HEK293 (cell line): ENCODE measurements around the gene FADD.
A peak's percentile ranks its signal among the peaks of the same experiment; 100 is the strongest.

ENCODE experiments used
- BCL11B ChIP-seq: fragments of 450-650 bp; formaldehyde crosslinking; IDR thresholded peaks from 2 replicates; pipeline ENCODE4 v1.5.1; 2016; ENCODE audit warnings: low read depth, missing biosample characterization, missing genetic modification characterization
- HOXA7 ChIP-seq: sonication (generic); formaldehyde crosslinking; IDR thresholded peaks from 2 replicates; pipeline ENCODE4 v1.8.1; 2022; ENCODE audit warnings: missing genetic modification reagents, borderline replicate concordance
- HOXD13 ChIP-seq: sonication (generic); formaldehyde crosslinking; IDR thresholded peaks from 2 replicates; pipeline ENCODE4 v1.8.0; 2022; ENCODE audit warnings: missing genetic modification reagents, borderline replicate concordance
- KLF16 ChIP-seq: fragments of 450-650 bp; formaldehyde crosslinking; IDR thresholded peaks from 2 replicates; pipeline ENCODE4 v1.5.1; 2017; ENCODE audit warnings: missing biosample characterization, missing genetic modification characterization
- MZF1 ChIP-seq: fragments of 450-650 bp; formaldehyde crosslinking; IDR thresholded peaks from 2 replicates; pipeline ENCODE4 v1.5.1; 2017; ENCODE audit warnings: missing biosample characterization, missing genetic modification characterization, borderline replicate concordance
- OVOL3 ChIP-seq: fragments of 450-650 bp; formaldehyde crosslinking; IDR thresholded peaks from 2 replicates; pipeline ENCODE4 v1.5.1; 2016; ENCODE audit warnings: missing biosample characterization, missing genetic modification characterization
- RBAK ChIP-seq: fragments of 450-650 bp; formaldehyde crosslinking; IDR thresholded peaks from 2 replicates; pipeline ENCODE4 v1.5.1; 2016; ENCODE audit warnings: missing biosample characterization, missing genetic modification characterization
- SP2 ChIP-seq: fragments of 450-650 bp; formaldehyde crosslinking; IDR thresholded peaks from 2 replicates; pipeline ENCODE4 v1.5.1; 2016; ENCODE audit warnings: missing biosample characterization, missing genetic modification characterization
- ZBTB7A ChIP-seq: fragments of 450-650 bp; formaldehyde crosslinking; IDR thresholded peaks from 2 replicates; pipeline ENCODE4 v1.5.1; 2016; ENCODE audit warnings: low read depth, missing biosample characterization, missing genetic modification characterization
- ZBTB8A ChIP-seq: fragments of 450-650 bp; formaldehyde crosslinking; IDR thresholded peaks from 2 replicates; pipeline ENCODE4 v1.5.1; 2016; ENCODE audit warnings: missing biosample characterization, missing genetic modification characterization
- ZFP3 ChIP-seq: fragments of 450-650 bp; formaldehyde crosslinking; IDR thresholded peaks from 2 replicates; pipeline ENCODE4 v1.5.1; 2016; ENCODE audit warnings: low read depth, missing biosample characterization, missing genetic modification characterization
- ZFP69B ChIP-seq: fragments of 450-650 bp; formaldehyde crosslinking; IDR thresholded peaks from 2 replicates; pipeline ENCODE4 v1.5.1; 2016; ENCODE audit warnings: missing biosample characterization, missing genetic modification characterization
- ZNF112 ChIP-seq: fragments of 450-650 bp; formaldehyde crosslinking; IDR thresholded peaks from 2 replicates; pipeline ENCODE4 v1.5.0; 2017; ENCODE audit warnings: missing biosample characterization, missing genetic modification characterization
- ZNF133 ChIP-seq: fragments of 450-650 bp; formaldehyde crosslinking; IDR thresholded peaks from 2 replicates; pipeline ENCODE4 v1.5.1; 2016; ENCODE audit warnings: missing biosample characterization, missing genetic modification characterization
- ZNF239 ChIP-seq: fragments of 450-650 bp; formaldehyde crosslinking; IDR thresholded peaks from 2 replicates; pipeline ENCODE4 v1.5.1; 2016; ENCODE audit warnings: missing biosample characterization, missing genetic modification characterization
- ZNF302 ChIP-seq: fragments of 450-650 bp; formaldehyde crosslinking; IDR thresholded peaks from 2 replicates; pipeline ENCODE4 v1.5.1; 2016; ENCODE audit warnings: missing biosample characterization, missing genetic modification characterization, low read depth
- ZNF324 ChIP-seq: fragments of 450-650 bp; formaldehyde crosslinking; IDR thresholded peaks from 2 replicates; pipeline ENCODE4 v1.5.1; 2016; ENCODE audit warnings: missing biosample characterization, missing genetic modification characterization
- ZNF350 ChIP-seq: fragments of 450-650 bp; formaldehyde crosslinking; IDR thresholded peaks from 2 replicates; pipeline ENCODE4 v1.5.0; 2017; ENCODE audit warnings: missing biosample characterization, mild to moderate bottlenecking, missing genetic modification characterization
- ZNF510 ChIP-seq: fragments of 450-650 bp; formaldehyde crosslinking; IDR thresholded peaks from 2 replicates; pipeline ENCODE4 v1.5.1; 2018; ENCODE audit warnings: mild to moderate bottlenecking, missing genetic modification characterization, missing biosample characterization; ENCODE audit not compliant: insufficient replicate concordance
- ZNF549 ChIP-seq: fragments of 450-650 bp; IDR thresholded peaks from 2 replicates; pipeline ENCODE4 v1.5.1; 2018; ENCODE audit warnings: missing biosample characterization, missing genetic modification characterization, mild to moderate bottlenecking, inconsistent platforms, moderate library complexity
- ZNF558 ChIP-seq: fragments of 450-650 bp; formaldehyde crosslinking; IDR thresholded peaks from 2 replicates; pipeline ENCODE4 v1.5.1; 2016; ENCODE audit warnings: missing biosample characterization, missing genetic modification characterization
- ZNF561 ChIP-seq: fragments of 450-650 bp; IDR thresholded peaks from 2 replicates; pipeline ENCODE4 v1.5.1; 2018; ENCODE audit warnings: missing biosample characterization, missing genetic modification characterization, borderline replicate concordance
- ZNF585B ChIP-seq: fragments of 450-650 bp; formaldehyde crosslinking; IDR thresholded peaks from 2 replicates; pipeline ENCODE4 v1.5.1; 2016; ENCODE audit warnings: missing biosample characterization, missing genetic modification characterization
- ZNF596 ChIP-seq: fragments of 450-650 bp; IDR thresholded peaks from 2 replicates; pipeline ENCODE4 v1.5.0; 2018; ENCODE audit warnings: missing biosample characterization, mild to moderate bottlenecking, missing genetic modification characterization, moderate library complexity
- ZNF621 ChIP-seq: fragments of 450-650 bp; formaldehyde crosslinking; IDR thresholded peaks from 2 replicates; pipeline ENCODE4 v1.5.1; 2017; ENCODE audit warnings: missing biosample characterization, missing genetic modification characterization
- ZNF624 ChIP-seq: fragments of 450-650 bp; formaldehyde crosslinking; IDR thresholded peaks from 2 replicates; pipeline ENCODE4 v1.5.1; 2017; ENCODE audit warnings: missing biosample characterization, missing genetic modification characterization
- ZNF626 ChIP-seq: fragments of 450-650 bp; sonication (Bioruptor Pico); formaldehyde crosslinking; IDR thresholded peaks from 2 replicates; pipeline ENCODE4 v1.5.1; 2018; ENCODE audit warnings: missing biosample characterization, missing genetic modification characterization, inconsistent platforms
- ZNF629 ChIP-seq: fragments of 450-650 bp; formaldehyde crosslinking; IDR thresholded peaks from 2 replicates; pipeline ENCODE4 v1.5.1; 2017; ENCODE audit warnings: missing biosample characterization, missing genetic modification characterization
- ZNF645 ChIP-seq: fragments of 450-650 bp; formaldehyde crosslinking; IDR thresholded peaks from 2 replicates; pipeline ENCODE4; 2016; ENCODE audit warnings: missing biosample characterization, missing genetic modification characterization
- ZNF664 ChIP-seq: fragments of 450-650 bp; formaldehyde crosslinking; IDR thresholded peaks from 2 replicates; pipeline ENCODE4 v1.5.1; 2016; ENCODE audit warnings: missing biosample characterization, missing genetic modification characterization
- ZNF692 ChIP-seq: fragments of 450-650 bp; formaldehyde crosslinking; IDR thresholded peaks from 2 replicates; pipeline ENCODE4 v1.5.1; 2016; ENCODE audit warnings: missing biosample characterization, missing genetic modification characterization
- ZSCAN18 ChIP-seq: fragments of 450-650 bp; formaldehyde crosslinking; IDR thresholded peaks from 2 replicates; pipeline ENCODE4 v1.5.1; 2016; ENCODE audit warnings: missing biosample characterization, missing genetic modification characterization
- TF ChIP-seq, protein P1 (sequence below): fragments of 450-650 bp; formaldehyde crosslinking; IDR thresholded peaks from 2 replicates; pipeline ENCODE4 v1.5.1; 2016; ENCODE audit warnings: missing biosample characterization, missing genetic modification characterization
- TF ChIP-seq, protein P2 (sequence below): fragments of 450-650 bp; formaldehyde crosslinking; IDR thresholded peaks from 2 replicates; pipeline ENCODE4 v1.5.1; 2016; ENCODE audit warnings: missing biosample characterization, missing genetic modification characterization
- TF ChIP-seq, protein P3 (sequence below): fragments of 450-650 bp; formaldehyde crosslinking; IDR thresholded peaks from 2 replicates; pipeline ENCODE4 v1.5.1; 2016; ENCODE audit warnings: missing biosample characterization, missing genetic modification characterization

FADD gene

DNA sequence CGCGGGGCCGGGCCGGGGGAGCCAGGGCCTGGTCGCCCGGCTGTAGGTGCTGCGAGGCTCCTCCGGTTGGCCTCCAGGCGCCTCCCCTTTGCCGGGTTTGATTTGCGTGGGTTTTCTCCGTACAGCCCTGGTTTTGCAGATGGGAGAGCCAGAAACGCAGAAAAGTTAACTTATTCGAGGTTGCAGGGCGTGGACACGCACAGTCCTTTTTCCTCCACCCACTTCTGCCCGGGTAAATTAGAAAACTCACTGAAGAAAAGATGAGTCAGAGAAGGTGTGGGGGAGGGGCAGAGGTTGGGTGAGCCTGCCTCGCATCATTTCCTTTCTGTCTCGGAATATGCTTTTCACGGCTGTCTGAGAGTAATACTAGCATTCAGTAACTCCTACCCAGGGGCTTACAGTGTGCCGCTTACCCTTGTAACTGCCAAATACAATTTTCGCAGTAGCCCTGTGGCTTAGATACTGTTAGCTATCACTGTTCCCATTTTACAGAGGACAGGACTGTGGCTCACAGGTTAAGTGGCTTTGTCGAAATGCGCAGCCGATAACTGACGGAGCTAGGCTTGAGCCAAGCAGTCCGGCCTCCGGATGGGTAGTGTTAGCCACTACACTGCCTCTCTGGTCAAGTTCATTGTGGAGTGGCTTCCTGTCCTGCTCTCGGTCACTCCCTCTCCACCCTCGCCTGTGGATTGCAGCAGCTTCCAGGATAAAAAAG, 812 bp downstream of the FADD start (continued):
- TF ChIP-seq, protein P1, sequence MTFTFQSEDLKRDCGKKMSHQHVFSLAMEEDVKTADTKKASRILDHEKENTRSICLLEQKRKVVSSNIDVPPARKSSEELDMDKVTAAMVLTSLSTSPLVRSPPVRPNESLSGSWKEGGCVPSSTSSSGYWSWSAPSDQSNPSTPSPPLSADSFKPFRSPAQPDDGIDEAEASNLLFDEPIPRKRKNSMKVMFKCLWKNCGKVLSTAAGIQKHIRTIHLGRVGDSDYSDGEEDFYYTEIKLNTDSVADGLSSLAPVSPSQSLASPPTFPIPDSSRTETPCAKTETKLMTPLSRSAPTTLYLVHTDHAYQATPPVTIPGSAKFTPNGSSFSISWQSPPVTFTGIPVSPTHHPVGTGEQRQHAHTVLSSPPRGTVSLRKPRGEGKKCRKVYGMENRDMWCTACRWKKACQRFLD (tag by site-specific recombination), result no peak
- TF ChIP-seq ZNF645 (tag by site-specific recombination), result no peak
- TF ChIP-seq ZNF239, result no peak
- TF ChIP-seq HOXA7 (CRISPR knock-in tag), result no peak
- no peak for TF ChIP-seq ZNF596
- TF ChIP-seq ZNF692 (tag by site-specific recombination), result no peak
- no peak for TF ChIP-seq ZNF624 (tag by site-specific recombination)
- 0 out of 2 replicates have a peak, but pooled peaks have one; percentile 9 for TF ChIP-seq SP2 (tag by site-specific recombination)
- no peak for TF ChIP-seq ZNF621 (tag by site-specific recombination)
- no peak for TF ChIP-seq ZFP69B (tag by site-specific recombination)
- TF ChIP-seq, protein P2, sequence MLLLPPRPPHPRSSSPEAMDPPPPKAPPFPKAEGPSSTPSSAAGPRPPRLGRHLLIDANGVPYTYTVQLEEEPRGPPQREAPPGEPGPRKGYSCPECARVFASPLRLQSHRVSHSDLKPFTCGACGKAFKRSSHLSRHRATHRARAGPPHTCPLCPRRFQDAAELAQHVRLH (tag by site-specific recombination), result no peak
- no peak for TF ChIP-seq ZNF350
- TF ChIP-seq ZNF510 (tag by site-specific recombination), result no peak
- TF ChIP-seq KLF16 (tag by site-specific recombination), result no peak
- no peak for TF ChIP-seq BCL11B (tag by site-specific recombination)
- TF ChIP-seq ZNF629 (tag by site-specific recombination), result no peak
- TF ChIP-seq OVOL3 (tag by site-specific recombination), result no peak
- no peak for TF ChIP-seq ZNF302
- no peak for TF ChIP-seq ZNF324 (tag by site-specific recombination)
- no peak for TF ChIP-seq ZNF664 (tag by site-specific recombination)
- no peak for TF ChIP-seq RBAK
- TF ChIP-seq ZNF626 (tag by site-specific recombination), result no peak
- TF ChIP-seq ZNF112 (tag by site-specific recombination), result no peak
- TF ChIP-seq MZF1, result no peak
- TF ChIP-seq ZNF133 (tag by site-specific recombination), result no peak
- TF ChIP-seq ZBTB8A, result no peak
- TF ChIP-seq ZNF549 (tag by site-specific recombination), result no peak
- no peak for TF ChIP-seq ZSCAN18
- TF ChIP-seq ZNF561 (tag by site-specific recombination), result 0 out of 2 replicates have a peak, but pooled peaks have one; percentile 28
- no peak for TF ChIP-seq ZNF558 (tag by site-specific recombination)
- no peak for TF ChIP-seq ZBTB7A
- TF ChIP-seq, protein P3, sequence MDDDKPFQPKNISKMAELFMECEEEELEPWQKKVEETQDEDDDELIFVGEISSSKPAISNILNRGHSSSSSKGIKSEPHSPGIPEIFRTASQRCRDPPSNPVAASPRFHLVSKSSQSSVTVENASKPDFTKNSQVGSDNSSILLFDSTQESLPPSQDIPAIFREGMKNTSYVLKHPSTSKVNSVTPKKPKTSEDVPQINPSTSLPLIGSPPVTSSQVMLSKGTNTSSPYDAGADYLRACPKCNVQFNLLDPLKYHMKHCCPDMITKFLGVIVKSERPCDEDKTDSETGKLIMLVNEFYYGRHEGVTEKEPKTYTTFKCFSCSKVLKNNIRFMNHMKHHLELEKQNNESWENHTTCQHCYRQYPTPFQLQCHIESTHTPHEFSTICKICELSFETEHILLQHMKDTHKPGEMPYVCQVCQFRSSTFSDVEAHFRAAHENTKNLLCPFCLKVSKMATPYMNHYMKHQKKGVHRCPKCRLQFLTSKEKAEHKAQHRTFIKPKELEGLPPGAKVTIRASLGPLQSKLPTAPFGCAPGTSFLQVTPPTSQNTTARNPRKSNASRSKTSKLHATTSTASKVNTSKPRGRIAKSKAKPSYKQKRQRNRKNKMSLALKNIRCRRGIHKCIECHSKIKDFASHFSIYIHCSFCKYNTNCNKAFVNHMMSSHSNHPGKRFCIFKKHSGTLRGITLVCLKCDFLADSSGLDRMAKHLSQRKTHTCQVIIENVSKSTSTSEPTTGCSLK, result no peak
- TF ChIP-seq ZFP3 (tag by site-specific recombination), result no peak
- no peak for TF ChIP-seq ZNF585B (tag by site-specific recombination)
- TF ChIP-seq HOXD13 (CRISPR knock-in tag), result no peak
